A549 (cell line): Measurements from ENCODE around the gene HLCS.

Experiments
- CTCF ChIP-seq: fragments of >200 bp; sonication (Bioruptor Twin); formaldehyde crosslinking; IDR thresholded peaks from 3 replicates; pipeline ENCODE4 v1.5.1; 2016
- HDAC2 ChIP-seq: fragments of 200-600 bp; sonication (generic); IDR thresholded peaks from 2 replicates; pipeline ENCODE4 v1.6.1; 2016
- NR3C1 ChIP-seq: fragments of >200 bp; sonication (Bioruptor Twin); formaldehyde crosslinking; IDR thresholded peaks from 3 replicates; pipeline ENCODE4 v1.6.1; 2017
- POLR2A ChIP-seq: IDR thresholded peaks from 2 replicates; pipeline ENCODE4 v1.6.1; 2012; ENCODE audit warnings: mild to moderate bottlenecking, low read length
- SMC3 ChIP-seq: fragments of >200 bp; sonication (Bioruptor Twin); formaldehyde crosslinking; IDR thresholded peaks from 3 replicates; pipeline ENCODE4 v1.6.1; 2018; ENCODE audit warnings: inconsistent platforms
- SREBF2 ChIP-seq: fragments of 450-650 bp; IDR thresholded peaks from 2 replicates; pipeline ENCODE4 v1.6.1; 2014; ENCODE audit warnings: mild to moderate bottlenecking, moderate library complexity
- TF ChIP-seq, protein P1 (sequence below): IDR thresholded peaks from 2 replicates; pipeline ENCODE4 v1.6.1; 2012; ENCODE audit warnings: low read depth, borderline replicate concordance
- TF ChIP-seq, protein P2 (sequence below): IDR thresholded peaks from 2 replicates; pipeline ENCODE4 v1.6.1; 2012

- no peak for TF ChIP-seq CTCF
- TF ChIP-seq SMC3 = no peak
- TF ChIP-seq NR3C1 = no peak
- TF ChIP-seq, protein P1, sequence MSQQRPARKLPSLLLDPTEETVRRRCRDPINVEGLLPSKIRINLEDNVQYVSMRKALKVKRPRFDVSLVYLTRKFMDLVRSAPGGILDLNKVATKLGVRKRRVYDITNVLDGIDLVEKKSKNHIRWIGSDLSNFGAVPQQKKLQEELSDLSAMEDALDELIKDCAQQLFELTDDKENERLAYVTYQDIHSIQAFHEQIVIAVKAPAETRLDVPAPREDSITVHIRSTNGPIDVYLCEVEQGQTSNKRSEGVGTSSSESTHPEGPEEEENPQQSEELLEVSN = no peak
- TF ChIP-seq POLR2A = no peak
- TF ChIP-seq HDAC2 = no peak
- TF ChIP-seq SREBF2 = no peak
- TF ChIP-seq, protein P2, sequence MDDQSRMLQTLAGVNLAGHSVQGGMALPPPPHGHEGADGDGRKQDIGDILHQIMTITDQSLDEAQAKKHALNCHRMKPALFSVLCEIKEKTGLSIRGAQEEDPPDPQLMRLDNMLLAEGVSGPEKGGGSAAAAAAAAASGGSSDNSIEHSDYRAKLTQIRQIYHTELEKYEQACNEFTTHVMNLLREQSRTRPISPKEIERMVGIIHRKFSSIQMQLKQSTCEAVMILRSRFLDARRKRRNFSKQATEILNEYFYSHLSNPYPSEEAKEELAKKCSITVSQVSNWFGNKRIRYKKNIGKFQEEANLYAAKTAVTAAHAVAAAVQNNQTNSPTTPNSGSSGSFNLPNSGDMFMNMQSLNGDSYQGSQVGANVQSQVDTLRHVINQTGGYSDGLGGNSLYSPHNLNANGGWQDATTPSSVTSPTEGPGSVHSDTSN = no peak
Measured at GRCh38 chr21:36756527-36756926, 209.9 kb downstream of the HLCS start.
